ENCODE results near the gene SERPINA5. TPM values are rescaled to one million over a fixed set of nuclear protein-coding genes. Genes with fewer than 3 reads are reported as not detected.
A peak's percentile ranks its signal among the peaks of the same experiment; 100 is the strongest.

SERPINA5 gene
- total and polyA plus RNA-seq, 2 of the 13 experiments (the other 11 are each of a cell fraction or from before 2014, with no cell fraction given): 449 to 498 TPM

- TF ChIP-seq, protein P1, sequence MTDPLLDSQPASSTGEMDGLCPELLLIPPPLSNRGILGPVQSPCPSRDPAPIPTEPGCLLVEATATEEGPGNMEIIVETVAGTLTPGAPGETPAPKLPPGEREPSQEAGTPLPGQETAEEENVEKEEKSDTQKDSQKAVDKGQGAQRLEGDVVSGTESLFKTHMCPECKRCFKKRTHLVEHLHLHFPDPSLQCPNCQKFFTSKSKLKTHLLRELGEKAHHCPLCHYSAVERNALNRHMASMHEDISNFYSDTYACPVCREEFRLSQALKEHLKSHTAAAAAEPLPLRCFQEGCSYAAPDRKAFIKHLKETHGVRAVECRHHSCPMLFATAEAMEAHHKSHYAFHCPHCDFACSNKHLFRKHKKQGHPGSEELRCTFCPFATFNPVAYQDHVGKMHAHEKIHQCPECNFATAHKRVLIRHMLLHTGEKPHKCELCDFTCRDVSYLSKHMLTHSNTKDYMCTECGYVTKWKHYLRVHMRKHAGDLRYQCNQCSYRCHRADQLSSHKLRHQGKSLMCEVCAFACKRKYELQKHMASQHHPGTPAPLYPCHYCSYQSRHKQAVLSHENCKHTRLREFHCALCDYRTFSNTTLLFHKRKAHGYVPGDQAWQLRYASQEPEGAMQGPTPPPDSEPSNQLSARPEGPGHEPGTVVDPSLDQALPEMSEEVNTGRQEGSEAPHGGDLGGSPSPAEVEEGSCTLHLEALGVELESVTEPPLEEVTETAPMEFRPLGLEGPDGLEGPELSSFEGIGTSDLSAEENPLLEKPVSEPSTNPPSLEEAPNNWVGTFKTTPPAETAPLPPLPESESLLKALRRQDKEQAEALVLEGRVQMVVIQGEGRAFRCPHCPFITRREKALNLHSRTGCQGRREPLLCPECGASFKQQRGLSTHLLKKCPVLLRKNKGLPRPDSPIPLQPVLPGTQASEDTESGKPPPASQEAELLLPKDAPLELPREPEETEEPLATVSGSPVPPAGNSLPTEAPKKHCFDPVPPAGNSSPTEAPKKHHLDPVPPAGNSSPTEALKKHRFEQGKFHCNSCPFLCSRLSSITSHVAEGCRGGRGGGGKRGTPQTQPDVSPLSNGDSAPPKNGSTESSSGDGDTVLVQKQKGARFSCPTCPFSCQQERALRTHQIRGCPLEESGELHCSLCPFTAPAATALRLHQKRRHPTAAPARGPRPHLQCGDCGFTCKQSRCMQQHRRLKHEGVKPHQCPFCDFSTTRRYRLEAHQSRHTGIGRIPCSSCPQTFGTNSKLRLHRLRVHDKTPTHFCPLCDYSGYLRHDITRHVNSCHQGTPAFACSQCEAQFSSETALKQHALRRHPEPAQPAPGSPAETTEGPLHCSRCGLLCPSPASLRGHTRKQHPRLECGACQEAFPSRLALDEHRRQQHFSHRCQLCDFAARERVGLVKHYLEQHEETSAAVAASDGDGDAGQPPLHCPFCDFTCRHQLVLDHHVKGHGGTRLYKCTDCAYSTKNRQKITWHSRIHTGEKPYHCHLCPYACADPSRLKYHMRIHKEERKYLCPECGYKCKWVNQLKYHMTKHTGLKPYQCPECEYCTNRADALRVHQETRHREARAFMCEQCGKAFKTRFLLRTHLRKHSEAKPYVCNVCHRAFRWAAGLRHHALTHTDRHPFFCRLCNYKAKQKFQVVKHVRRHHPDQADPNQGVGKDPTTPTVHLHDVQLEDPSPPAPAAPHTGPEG (CRISPR knock-in tag; IDR thresholded peaks at IDR 0.05): no peak
- TF ChIP-seq ZNF883 (CRISPR knock-in tag; IDR thresholded peaks at IDR 0.05; ENCODE audit: not compliant biosample characterization): peak; percentile 2
- TF ChIP-seq ZSCAN9 (CRISPR knock-in tag; IDR thresholded peaks at IDR 0.05; ENCODE audit: borderline replicate concordance): no peak
- no peak for TF ChIP-seq SIX4 (CRISPR knock-in tag; IDR thresholded peaks at IDR 0.05)
- peak; percentile 36; the same call in 1 of the 2 replicates for TF ChIP-seq KDM5B (CRISPR knock-in tag; IDR thresholded peaks at IDR 0.05; ENCODE audit: borderline replicate concordance)
- TF ChIP-seq HNF1B (CRISPR knock-in tag; IDR thresholded peaks at IDR 0.05): peak; percentile 87; the same call in 1 of the 2 replicates
- no peak for TF ChIP-seq TERF1 (CRISPR knock-in tag; IDR thresholded peaks at IDR 0.05)
- TF ChIP-seq ZFP1 (CRISPR knock-in tag; IDR thresholded peaks at IDR 0.05): no peak
- TF ChIP-seq ZNF430 (CRISPR knock-in tag; IDR thresholded peaks at IDR 0.05): no peak
- TF ChIP-seq RARA (CRISPR knock-in tag; IDR thresholded peaks at IDR 0.05): no peak
- no peak for TF ChIP-seq TFAP4 (IDR thresholded peaks at IDR 0.05; ENCODE audit: borderline replicate concordance, low read depth)
- peak; percentile 60 for TF ChIP-seq PHF21A (CRISPR knock-in tag; IDR thresholded peaks at IDR 0.05)
These were observed 20.2 kb upstream of the SERPINA5 start, which contains the start of gene SERPINA4 (continued) for GRCh38 chr14:94560751-94561655.
